ENCODE results near the gene KCNA1.

KCNA1 gene

GRCh38 chr12:4911316-4911994 is 1.8 kb downstream of the KCNA1 start:
- no peak for DNase-seq

- DNase-seq: no peak
Observed at GRCh38 chr12:4914720-4915119, 5.0 kb downstream of the KCNA1 start.

GRCh38 chr12:4915752-4916151 is 6.0 kb downstream of the KCNA1 start:
- no peak for DNase-seq

GRCh38 chr12:4918950-4919660 is 9.4 kb downstream of the KCNA1 start:
- no peak for DNase-seq

- DNase-seq: no peak
Observed at GRCh38 chr12:4932576-4932975, 22.9 kb downstream of the KCNA1 start.

- DNase-seq: no peak
Observed at GRCh38 chr12:4933411-4933810, 23.7 kb downstream of the KCNA1 start.

GRCh38 chr12:4934407-4935035 is 24.8 kb downstream of the KCNA1 start:
- DNase-seq: no peak

- no peak for DNase-seq
Observed at GRCh38 chr12:4938900-4939299, 29.2 kb downstream of the KCNA1 start.

- DNase-seq: no peak
Observed at GRCh38 chr12:4939418-4940023, 29.8 kb downstream of the KCNA1 start.

- no peak for DNase-seq
Observed at GRCh38 chr12:4943067-4943937, 33.6 kb downstream of the KCNA1 start.

- no peak for DNase-seq
Observed at GRCh38 chr12:4943938-4944284, 34.2 kb downstream of the KCNA1 start.

- DNase-seq: no peak
Observed at GRCh38 chr12:4947253-4947652, 37.5 kb downstream of the KCNA1 start.

- no peak for DNase-seq
Observed at GRCh38 chr12:4951083-4951482, 41.4 kb downstream of the KCNA1 start.

GRCh38 chr12:4951601-4952000 is 41.9 kb downstream of the KCNA1 start:
- no peak for DNase-seq

- no peak for DNase-seq
Observed at GRCh38 chr12:4954621-4955354, 45.1 kb downstream of the KCNA1 start.

GRCh38 chr12:4956054-4956453 is 46.3 kb downstream of the KCNA1 start:
- no peak for DNase-seq

- no peak for DNase-seq
Observed at GRCh38 chr12:4956968-4957367, 47.3 kb downstream of the KCNA1 start.

GRCh38 chr12:4957761-4958160 is 48.1 kb downstream of the KCNA1 start:
- DNase-seq: no peak

- DNase-seq: no peak
Observed at GRCh38 chr12:4958697-4959375, 49.1 kb downstream of the KCNA1 start.

GRCh38 chr12:4959381-4959780 is 49.7 kb downstream of the KCNA1 start:
- no peak for DNase-seq

- DNase-seq: no peak
Observed at GRCh38 chr12:4960030-4960429, 50.3 kb downstream of the KCNA1 start.
